GM10266 (cell line): ENCODE data around the gene CREB1.

Experiments used
- DNase-seq: peaks from one replicate; pipeline ENCODE4 v3.0.0; 2012; ENCODE audit errors: extremely low spot score
- CTCF ChIP-seq: IDR thresholded peaks from 2 replicates; pipeline ENCODE4 v1.5.1; 2012; ENCODE audit warnings: mild to moderate bottlenecking, low read depth; ENCODE audit not compliant: control insufficient read depth, insufficient read depth; ENCODE audit errors: missing control alignments

Gene CREB1

GRCh38 chr2:207530160-207531031 is 634 bp downstream of the CREB1 start:
- DNase-seq: peak; percentile 35
- TF ChIP-seq CTCF: peak; percentile 32

- no peak for TF ChIP-seq CTCF
- peak; percentile 30 for DNase-seq
Observed at GRCh38 chr2:207531032-207531952, 1.5 kb downstream of the CREB1 start.

GRCh38 chr2:207532676-207533075 is 2.9 kb downstream of the CREB1 start:
- no peak for TF ChIP-seq CTCF
- DNase-seq: no peak

- DNase-seq: no peak
- TF ChIP-seq CTCF: no peak
Observed at GRCh38 chr2:207533461-207534008, 3.8 kb downstream of the CREB1 start.

GRCh38 chr2:207534417-207534816 is 4.7 kb downstream of the CREB1 start:
- DNase-seq: no peak
- TF ChIP-seq CTCF: no peak

GRCh38 chr2:207539470-207539869 is 9.7 kb downstream of the CREB1 start:
- DNase-seq: no peak
- TF ChIP-seq CTCF: no peak
